Astrocyte of the spinal cord (primary cell): ENCODE data around the gene LTB4R2.

Experiments used
- DNase-seq: peaks from one replicate; pipeline ENCODE4 v3.0.0; 2011; ENCODE audit warnings: low read depth, low spot score
- H3K4me3 ChIP-seq: 2 replicates; pipeline ENCODE4 v1.5.1; 2011; ENCODE audit warnings: low read depth, mild to moderate bottlenecking, low read length, moderate library complexity
- in situ Hi-C: cut with HindIII; loops from 2 replicates; pipeline ENCODE4 v1.10.0; 2017; ENCODE audit warnings: low sequenced_read_pairs
- TF ChIP-seq, protein P1 (sequence below): IDR thresholded peaks from 2 replicates; pipeline ENCODE4 v1.5.1; 2012; ENCODE audit warnings: low read depth, mild to moderate bottlenecking, low read length, inconsistent platforms

The LTB4R2 gene

DNA sequence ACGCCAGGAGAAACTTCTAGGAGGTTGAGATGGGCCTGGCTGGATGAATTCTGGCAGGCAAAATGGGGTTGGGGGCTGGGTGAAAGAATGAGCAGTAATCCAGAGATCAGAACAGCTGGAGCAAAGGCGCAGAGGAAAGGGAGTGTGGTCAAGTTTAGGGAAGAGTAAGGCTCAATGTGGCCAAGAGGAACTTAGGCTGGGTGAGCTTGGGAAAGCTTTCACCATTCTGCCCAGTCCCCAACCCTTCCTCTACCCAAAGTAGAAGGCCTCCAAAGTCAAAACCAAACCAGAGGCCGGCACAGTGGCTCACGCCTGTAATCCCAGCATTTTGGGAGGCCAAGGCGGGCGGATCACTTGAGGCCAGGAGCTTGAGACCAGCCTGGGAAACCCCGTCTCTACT is 28.3 kb upstream of the LTB4R2 start:
- H3K4me3 ChIP-seq, result no peak overlapping the region
- TF ChIP-seq, protein P1, sequence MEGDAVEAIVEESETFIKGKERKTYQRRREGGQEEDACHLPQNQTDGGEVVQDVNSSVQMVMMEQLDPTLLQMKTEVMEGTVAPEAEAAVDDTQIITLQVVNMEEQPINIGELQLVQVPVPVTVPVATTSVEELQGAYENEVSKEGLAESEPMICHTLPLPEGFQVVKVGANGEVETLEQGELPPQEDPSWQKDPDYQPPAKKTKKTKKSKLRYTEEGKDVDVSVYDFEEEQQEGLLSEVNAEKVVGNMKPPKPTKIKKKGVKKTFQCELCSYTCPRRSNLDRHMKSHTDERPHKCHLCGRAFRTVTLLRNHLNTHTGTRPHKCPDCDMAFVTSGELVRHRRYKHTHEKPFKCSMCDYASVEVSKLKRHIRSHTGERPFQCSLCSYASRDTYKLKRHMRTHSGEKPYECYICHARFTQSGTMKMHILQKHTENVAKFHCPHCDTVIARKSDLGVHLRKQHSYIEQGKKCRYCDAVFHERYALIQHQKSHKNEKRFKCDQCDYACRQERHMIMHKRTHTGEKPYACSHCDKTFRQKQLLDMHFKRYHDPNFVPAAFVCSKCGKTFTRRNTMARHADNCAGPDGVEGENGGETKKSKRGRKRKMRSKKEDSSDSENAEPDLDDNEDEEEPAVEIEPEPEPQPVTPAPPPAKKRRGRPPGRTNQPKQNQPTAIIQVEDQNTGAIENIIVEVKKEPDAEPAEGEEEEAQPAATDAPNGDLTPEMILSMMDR, result no peak
- DNase-seq, result no peak
- in situ Hi-C loops, result no loop called here

DNA sequence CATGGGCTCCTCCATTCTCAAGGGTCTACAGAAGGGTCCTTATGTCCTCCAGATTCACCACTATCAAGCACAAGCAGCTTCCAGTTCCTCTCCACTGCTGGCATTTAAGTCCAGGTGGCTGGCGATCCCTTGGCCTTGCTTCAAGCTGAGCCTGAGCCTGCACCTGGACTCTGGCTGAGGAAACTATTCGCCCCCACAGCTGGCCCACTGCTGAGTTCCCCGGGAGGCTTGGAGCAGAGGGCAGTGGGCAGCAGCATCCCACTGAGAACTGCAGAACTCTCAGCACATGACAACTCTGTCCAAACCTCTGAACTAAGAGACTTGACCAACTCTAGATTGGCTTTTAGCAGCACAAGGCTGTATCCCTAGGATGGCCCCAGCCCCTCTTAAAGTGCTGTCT is 27.2 kb upstream of the LTB4R2 start:
- H3K4me3 ChIP-seq, result no peak overlapping the region
- in situ Hi-C loops, result no loop called here
- DNase-seq, result no peak
- TF ChIP-seq, protein P1, result no peak

DNA sequence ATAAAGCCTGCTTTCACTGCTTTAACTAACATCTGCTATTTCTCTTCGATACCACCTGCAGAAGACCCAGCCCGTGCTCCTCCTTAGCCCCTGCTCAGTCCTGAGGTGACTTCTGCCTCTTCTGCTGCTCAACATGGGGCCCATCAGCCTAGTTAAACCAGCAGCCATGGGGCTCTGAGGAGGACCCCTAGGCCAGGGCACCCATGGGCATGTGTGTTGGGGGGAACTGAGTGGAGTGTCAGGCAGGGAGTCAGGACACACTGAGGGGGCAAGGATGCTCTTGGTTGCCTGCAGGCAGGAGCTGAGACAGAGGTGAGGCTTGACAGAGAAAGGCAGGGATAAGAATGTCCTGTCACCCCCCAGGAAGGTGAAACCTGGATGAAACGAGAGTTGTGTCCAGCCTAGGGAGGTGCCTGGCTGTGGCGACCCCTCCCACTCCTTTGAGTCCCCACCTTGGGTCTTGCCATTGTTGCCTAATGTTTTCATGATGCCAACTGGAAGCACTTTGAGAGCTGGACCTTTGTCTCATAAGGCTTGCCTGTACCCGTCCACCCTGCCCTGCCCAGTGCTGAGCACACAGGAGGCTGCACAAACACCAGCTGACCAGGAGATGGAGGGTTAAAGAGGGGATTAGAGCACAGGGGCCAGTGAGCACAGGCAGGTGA is 26.0 kb upstream of the LTB4R2 start:
- TF ChIP-seq, protein P1, result no peak
- in situ Hi-C loops, result no loop called here
- H3K4me3 ChIP-seq, result no peak overlapping the region
- DNase-seq, result no peak

DNA sequence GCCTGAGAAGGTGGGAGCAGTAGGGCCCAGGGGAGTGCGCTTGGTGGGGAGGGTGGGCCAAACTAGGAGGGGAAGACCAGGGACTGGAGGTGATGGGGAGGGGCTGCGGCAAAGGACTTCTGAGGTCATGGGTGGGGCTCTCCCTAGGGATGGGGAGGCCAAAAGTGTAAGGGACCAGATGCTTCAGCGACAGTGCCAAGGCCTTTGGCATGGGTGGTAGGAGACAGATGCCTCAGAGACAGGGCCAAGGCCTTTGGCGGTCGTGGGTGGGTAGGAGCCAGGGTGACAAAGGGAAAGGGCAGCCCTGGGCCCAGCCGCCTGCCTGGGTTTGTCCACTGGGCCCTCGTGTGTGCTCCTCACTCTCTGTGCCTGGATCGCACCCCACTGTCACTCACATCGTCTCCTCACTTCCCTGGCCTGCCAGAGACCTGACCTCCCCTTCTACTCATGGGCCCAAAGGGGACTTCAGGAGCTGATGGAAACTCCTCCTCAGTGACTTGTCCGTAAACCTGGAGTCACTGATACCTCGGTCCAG is 25.4 kb upstream of the LTB4R2 start:
- H3K4me3 ChIP-seq, result no peak overlapping the region
- in situ Hi-C loops, result no loop called here
- DNase-seq, result no peak
- TF ChIP-seq, protein P1, result no peak

DNA sequence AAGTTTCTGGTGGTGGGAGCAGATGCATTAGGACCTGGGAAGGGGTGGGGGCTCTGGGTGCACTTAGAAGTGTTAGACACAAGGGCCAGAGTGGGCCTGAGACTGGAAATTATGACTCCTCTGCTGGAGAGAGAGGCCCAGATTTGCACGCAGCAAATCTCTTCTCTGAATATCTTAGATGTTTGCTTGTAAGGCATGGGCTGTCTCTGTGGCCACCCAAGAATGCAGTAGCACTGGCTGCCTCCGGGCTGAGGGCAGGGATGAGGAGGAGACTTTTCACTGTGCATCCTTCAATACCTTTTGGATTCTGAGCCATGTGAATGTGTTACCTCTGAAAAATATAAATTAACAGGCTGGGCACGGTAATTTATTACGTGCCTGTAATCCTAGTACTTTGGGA is 24.6 kb upstream of the LTB4R2 start:
- in situ Hi-C loops, result no loop called here
- TF ChIP-seq, protein P1, result no peak
- DNase-seq, result no peak
- H3K4me3 ChIP-seq, result no peak overlapping the region

DNA sequence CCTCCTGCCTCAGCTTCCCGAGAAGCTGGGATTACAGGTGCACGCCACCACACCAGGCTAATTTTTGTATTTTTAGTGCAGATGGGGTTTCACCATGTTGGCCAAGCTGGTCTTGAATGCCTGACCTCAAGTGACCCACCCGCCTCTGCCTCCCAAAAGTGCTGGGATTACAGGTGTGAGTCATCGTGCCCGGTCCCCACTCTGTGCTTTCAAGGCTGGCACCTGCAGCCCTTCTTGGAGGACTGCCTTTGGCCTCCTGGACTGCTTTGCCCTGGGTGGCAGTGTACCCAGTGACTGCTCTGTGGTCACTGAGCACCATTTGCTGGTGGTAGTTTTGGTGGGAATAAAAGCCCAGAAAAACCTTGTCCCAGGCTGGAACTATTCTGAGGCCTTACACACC is 22.9 kb upstream of the LTB4R2 start:
- no peak overlapping the region for H3K4me3 ChIP-seq
- TF ChIP-seq, protein P1, result no peak
- in situ Hi-C loops, result no loop called here
- no peak for DNase-seq
